ENCODE measurements around the gene LARGE2.

Gene LARGE2

GRCh38 chr11:45968901-45969300 lies 46.4 kb downstream of the LARGE2 start:
- no peak for DNase-seq

- DNase-seq = no peak
Observed at GRCh38 chr11:45973601-45974000, 51.1 kb downstream of the LARGE2 start.

- DNase-seq = no peak
Observed at GRCh38 chr11:45974806-45975205, 52.4 kb downstream of the LARGE2 start.
